Activated CD8-positive, alpha-beta memory T cell treated with anti-CD3 and anti-CD28 coated beads, Interleukin-2, amount 50 U/mL, for 4 hours (primary cell): Measurements from ENCODE around the gene SET.

Experiments used
- DNase-seq: peaks from one replicate; pipeline ENCODE4 v3.0.0-alpha.2; 2020

SET gene

DNA sequence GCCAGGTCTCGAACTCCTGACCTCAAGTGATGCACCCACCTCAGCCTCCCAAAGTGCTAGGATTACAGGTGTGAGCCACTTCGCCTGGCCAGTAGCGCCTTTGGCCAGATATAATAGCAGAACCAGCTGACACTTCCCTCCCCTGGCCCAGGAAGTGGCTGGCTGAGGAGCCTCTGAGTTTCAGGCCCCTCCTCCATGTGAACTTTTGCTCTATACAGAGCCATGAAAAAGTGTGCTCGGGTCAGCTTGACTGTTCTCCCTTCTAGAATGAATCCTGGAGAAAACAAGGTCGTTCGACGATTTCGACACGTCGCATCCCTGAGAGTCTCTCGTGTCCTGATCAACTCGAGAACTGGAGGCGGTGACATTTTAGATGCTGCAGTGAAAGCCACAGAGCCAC is 43.6 kb downstream of the SET start:
- no peak for DNase-seq

DNA sequence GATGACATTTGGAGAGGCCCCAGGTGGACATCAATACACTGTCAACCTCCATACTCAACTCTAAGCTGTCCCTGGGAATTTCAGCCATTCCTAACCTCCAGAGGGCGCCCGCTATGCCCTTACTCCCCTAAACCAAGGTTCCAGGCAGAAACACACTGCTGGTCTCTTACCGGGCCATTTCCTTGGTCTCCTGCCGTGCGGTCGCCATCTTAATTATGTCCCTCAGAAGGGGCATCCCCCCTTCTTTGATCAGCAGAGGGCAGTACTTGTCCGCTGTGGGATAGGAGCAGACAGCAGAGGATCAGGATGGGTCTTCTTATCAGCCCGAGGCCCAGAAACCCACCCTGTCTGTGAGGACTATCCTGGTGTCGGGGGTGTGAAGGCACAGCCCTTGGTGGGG is 44.2 kb downstream of the SET start:
- no peak for DNase-seq

GRCh38 chr9:128735373-128735772 is 46.4 kb downstream of the SET start:
- no peak for DNase-seq

DNA sequence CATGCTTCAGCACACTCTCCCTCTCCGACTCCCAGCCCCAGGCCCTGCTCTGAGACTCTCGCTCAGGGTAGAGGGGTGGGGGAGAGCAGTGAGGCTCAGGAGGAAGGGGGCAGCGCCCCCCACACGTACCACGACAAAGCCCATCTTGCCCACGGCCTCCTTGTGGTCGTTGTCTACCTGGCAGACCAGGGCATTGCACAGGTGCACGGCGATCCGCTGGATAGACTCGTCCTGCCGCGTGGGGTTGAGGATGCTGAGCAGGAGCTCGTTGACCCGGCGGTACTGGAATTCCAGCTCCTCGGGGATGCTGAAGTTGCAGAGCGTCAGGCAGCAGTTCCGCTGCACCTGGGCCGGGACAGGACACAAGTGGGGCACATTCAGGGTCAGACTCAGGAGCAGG is 53.4 kb downstream of the SET start:
- DNase-seq = no peak

- no peak for DNase-seq
Measured at GRCh38 chr9:128743421-128743820, 54.4 kb downstream of the SET start.
